MM.1S (cell line): ENCODE data around the gene IL22RA1.

Experiments used
- DNase-seq: peaks from one replicate; pipeline ENCODE4 v3.0.0-alpha.2; 2015
- H2AFZ ChIP-seq: fragments of 300-600 bp; sonication (generic); 2 replicates; pipeline ENCODE4 v1.6.0; 2016; ENCODE audit warnings: antibody characterized with exemption, low read length
- H3F3A ChIP-seq: fragments of 300-600 bp; sonication (generic); 2 replicates; pipeline ENCODE4 v1.6.1; 2016; ENCODE audit warnings: mild to moderate bottlenecking, antibody characterized with exemption, low read length, moderate library complexity, mixed read lengths; ENCODE audit not compliant: insufficient read depth
- H3K27ac ChIP-seq: fragments of 300-600 bp; sonication (generic); 2 replicates; pipeline ENCODE4 v1.5.1; 2016; ENCODE audit warnings: mild to moderate bottlenecking, low read length
- H3K27me3 ChIP-seq: fragments of 300-600 bp; sonication (generic); replicated peaks from 2 replicates; pipeline ENCODE4 v1.6.0; 2016; ENCODE audit warnings: low read length; ENCODE audit not compliant: insufficient read depth
- H3K36me3 ChIP-seq: fragments of 300-600 bp; sonication (generic); replicated peaks from 2 replicates; pipeline ENCODE4 v1.6.1; 2016; ENCODE audit warnings: mild to moderate bottlenecking, low read length, mixed read lengths; ENCODE audit not compliant: insufficient read depth
- H3K4me1 ChIP-seq: fragments of 300-600 bp; sonication (generic); 2 replicates; pipeline ENCODE4 v1.6.1; 2016; ENCODE audit warnings: low read length, mixed read lengths
- H3K4me2 ChIP-seq: fragments of 300-600 bp; sonication (generic); 2 replicates; pipeline ENCODE4 v1.6.0; 2016; ENCODE audit warnings: low read depth, low read length
- H3K4me3 ChIP-seq: fragments of 300-600 bp; sonication (generic); 2 replicates; pipeline ENCODE4 v1.5.1; 2016; ENCODE audit warnings: low read length, mixed read lengths
- H3K79me2 ChIP-seq: fragments of 300-600 bp; sonication (generic); 2 replicates; pipeline ENCODE4 v1.6.1; 2016; ENCODE audit warnings: mixed run types, low read length, mixed read lengths
- H3K9ac ChIP-seq: fragments of 300-600 bp; sonication (generic); 2 replicates; pipeline ENCODE4 v1.6.1; 2016; ENCODE audit warnings: low read length, mixed read lengths
- H3K9me2 ChIP-seq: fragments of 300-600 bp; sonication (generic); replicated peaks from 2 replicates; pipeline ENCODE4 v1.6.1; 2016; ENCODE audit warnings: mild to moderate bottlenecking, low read length, mixed read lengths; ENCODE audit not compliant: insufficient read depth
- H3K9me3 ChIP-seq: fragments of 300-600 bp; sonication (generic); replicated peaks from 2 replicates; pipeline ENCODE4 v1.6.1; 2016; ENCODE audit warnings: mild to moderate bottlenecking, low read length, mixed read lengths; ENCODE audit not compliant: insufficient read depth
- H4K20me1 ChIP-seq: fragments of 300-600 bp; sonication (generic); 2 replicates; pipeline ENCODE4 v1.6.1; 2016; ENCODE audit warnings: mild to moderate bottlenecking, low read length, moderate library complexity, mixed read lengths; ENCODE audit not compliant: insufficient read depth
- CTCF ChIP-seq: fragments of 300-600 bp; sonication (generic); IDR thresholded peaks from 2 replicates; pipeline ENCODE4 v1.5.1; 2016; ENCODE audit warnings: antibody characterized with exemption, low read length, mixed read lengths
- EZH2 ChIP-seq: fragments of 300-600 bp; sonication (generic); optimal IDR thresholded peaks from 2 replicates; pipeline ENCODE3; 2017; ENCODE audit warnings: low read depth, mild to moderate bottlenecking, antibody characterized with exemption, low read length, mixed read lengths
- EZH2phosphoT487 ChIP-seq: fragments of 300-600 bp; sonication (generic); IDR thresholded peaks from 2 replicates; pipeline ENCODE4 v1.6.1; 2018; ENCODE audit warnings: antibody characterized with exemption, low read length

IL22RA1 gene

GRCh38 chr1:24089743-24090555 is 53.0 kb downstream of the IL22RA1 start:
- no peaks in the 10 kb centered on the region for H3K4me1 ChIP-seq
- no peak for DNase-seq
- H3K4me2 ChIP-seq, result no peak overlapping the region
- H3K27me3 ChIP-seq, result no peaks in the 10 kb centered on the region
- H3K9ac ChIP-seq, result no peak overlapping the region
- no peaks in the 10 kb centered on the region for H3K36me3 ChIP-seq
- no peak overlapping the region for H3K27ac ChIP-seq
- no peaks in the 10 kb centered on the region for H3K9me2 ChIP-seq
- TF ChIP-seq EZH2 (no peak), CTCF (no peak), EZH2phosphoT487 (no peak)
- H3F3A ChIP-seq, result no peaks in the 10 kb centered on the region
- no peaks in the 10 kb centered on the region for H3K9me3 ChIP-seq
- H3K79me2 ChIP-seq, result no peaks in the 10 kb centered on the region
- no peaks in the 10 kb centered on the region for H4K20me1 ChIP-seq
- H2AFZ ChIP-seq, result no peak overlapping the region
- H3K4me3 ChIP-seq, result no peak overlapping the region

GRCh38 chr1:24089027-24089742 is 53.8 kb downstream of the IL22RA1 start:
- Histone ChIP-seq H3K4me3 (no peak overlapping the region), H3K4me1 (no peaks in the 10 kb centered on the region), H3K9me3 (no peaks in the 10 kb centered on the region), H3K27me3 (no peaks in the 10 kb centered on the region), H3K27ac (no peak overlapping the region), H3F3A (no peaks in the 10 kb centered on the region), H3K9ac (no peak overlapping the region), H3K9me2 (no peaks in the 10 kb centered on the region), H2AFZ (no peak overlapping the region), H4K20me1 (no peaks in the 10 kb centered on the region), H3K4me2 (no peak overlapping the region), H3K36me3 (no peaks in the 10 kb centered on the region), H3K79me2 (no peaks in the 10 kb centered on the region)
- TF ChIP-seq EZH2phosphoT487 (no peak), EZH2 (no peak), CTCF (no peak)
- no peak for DNase-seq

- DNase-seq, result no peak
- Histone ChIP-seq H3K27ac (no peak overlapping the region), H3K9me2 (no peaks in the 10 kb centered on the region), H3K4me3 (no peak overlapping the region), H3K4me1 (no peaks in the 10 kb centered on the region), H4K20me1 (no peaks in the 10 kb centered on the region), H3K9me3 (no peaks in the 10 kb centered on the region), H3K27me3 (no peaks in the 10 kb centered on the region), H3K36me3 (no peaks in the 10 kb centered on the region), H2AFZ (no peak overlapping the region), H3K9ac (no peak overlapping the region), H3K4me2 (no peak overlapping the region), H3F3A (no peaks in the 10 kb centered on the region), H3K79me2 (no peaks in the 10 kb centered on the region)
- TF ChIP-seq EZH2phosphoT487 (no peak), CTCF (no peak)
Observed at GRCh38 chr1:24086466-24086865, 56.5 kb downstream of the IL22RA1 start.
